GM12878 (cell line): Measurements from ENCODE around the gene DNAJA2. TPM values are rescaled to one million over a fixed set of nuclear protein-coding genes. Genes with fewer than 3 reads are reported as not detected.

Experiments used
- ATAC-seq: fragments of 200-7000 bp; cut with Tn5 transposase; 3 replicates; pipeline ENCODE4 v1.9.1; 2020; ENCODE audit warnings: mild to moderate bottlenecking, moderate library complexity
- BruUV-seq: library from RNA; stranded (reverse); fragments of 400-500 nt; replicated peaks from 2 replicates; lab custom pipeline; 2021; lab: Mats Ljungman, UMichigan
- CTCF ChIA-PET: fragments of 300-600 bp; sonication (Branson Sonifier 250); formaldehyde crosslinking; extraction: SDS; loops from one replicate; lab custom pipeline; 2021; ENCODE audit warnings: inconsistent platforms; lab: Yijun Ruan, JAX
- POLR2A ChIA-PET: fragments of 350-600 bp; formaldehyde crosslinking; extraction: SDS; loops from one replicate; lab custom pipeline; 2021; ENCODE audit warnings: inconsistent platforms; lab: Charles Lee
- RAD21 ChIA-PET: fragments of 300-600 bp; sonication (Branson Sonifier 250); formaldehyde crosslinking; loops from one replicate; lab custom pipeline; 2023; ENCODE audit warnings: antibody characterized with exemption; ENCODE audit not compliant: unreplicated experiment; lab: Charles Lee
- SMC1A ChIA-PET: fragments of 300-600 bp; sonication (Branson Sonifier 250); formaldehyde crosslinking; loops from one replicate; lab custom pipeline; 2023; ENCODE audit not compliant: unreplicated experiment, uncharacterized antibody; lab: Charles Lee
- DNase-seq: peaks from one replicate; pipeline ENCODE4 v3.0.0-alpha.2; 2011; ENCODE audit warnings: low read depth, low spot score
- FAIRE-seq: peaks from 3 replicates; lab custom pipeline; 2011; peaks lifted over from hg19 to GRCh38; lab: Jason Lieb, UNC
- H2AFZ ChIP-seq: 2 replicates; pipeline ENCODE4 v1.6.0; 2011; ENCODE audit warnings: low read depth, low read length, control low read depth; ENCODE audit not compliant: control insufficient read depth
- H3K27ac ChIP-seq: 2 replicates; pipeline ENCODE4 v1.5.1; 2011; ENCODE audit warnings: control low read depth; ENCODE audit not compliant: control insufficient read depth, insufficient read depth
- H3K27me3 ChIP-seq, 2 experiments: replicated peaks in 1 of 2; 2 replicates each; pipeline versions ENCODE4 v1.6.0 to v1.6.1; 2011; ENCODE audit warnings: low read length in 1 of 2; ENCODE audit not compliant: control insufficient read depth in 2 of 2, insufficient read depth in 2 of 2
- H3K36me3 ChIP-seq, 2 experiments: 2 replicates each; pipeline ENCODE4 v1.5.1; 2011; ENCODE audit warnings: low read length in 1 of 2; ENCODE audit not compliant: control insufficient read depth in 2 of 2, insufficient read depth in 2 of 2
- H3K4me1 ChIP-seq: 2 replicates; pipeline ENCODE4 v1.6.1; 2011; ENCODE audit warnings: mild to moderate bottlenecking, low read length, moderate library complexity, mixed read lengths; ENCODE audit not compliant: control insufficient read depth, insufficient read depth
- H3K4me2 ChIP-seq: 2 replicates; pipeline ENCODE4 v1.6.0; 2011; ENCODE audit warnings: control low read depth; ENCODE audit not compliant: control insufficient read depth, insufficient read depth
- H3K4me3 ChIP-seq: fragments of 200-600 bp; sonication (generic); 2 replicates; pipeline ENCODE4 v1.5.1; 2016
- H3K79me2 ChIP-seq: 2 replicates; pipeline ENCODE4 v1.6.0; 2011; ENCODE audit warnings: low read length; ENCODE audit not compliant: control insufficient read depth, insufficient read depth
- H3K9ac ChIP-seq: 2 replicates; pipeline ENCODE4 v1.8.0; 2011; ENCODE audit warnings: low read length, control low read depth, mixed read lengths; ENCODE audit not compliant: control insufficient read depth, insufficient read depth
- H3K9me3 ChIP-seq: replicated peaks from 3 replicates; pipeline ENCODE4 v1.5.1; 2011; ENCODE audit warnings: mild to moderate bottlenecking, low read length; ENCODE audit not compliant: control insufficient read depth, insufficient read depth
- H4K20me1 ChIP-seq: 2 replicates; pipeline ENCODE4 v1.6.0; 2011; ENCODE audit not compliant: control insufficient read depth, insufficient read depth
- BHLHE40 ChIP-seq, 2 experiments: fragments of 450-650 bp in 1 of 2; IDR thresholded peaks; 2 replicates each; pipeline ENCODE4 v1.6.1; 2011 to 2017; ENCODE audit warnings: low read depth in 2 of 2, borderline replicate concordance in 1 of 2, improper control_type of control experiment in 1 of 2, low read length in 1 of 2, mild to moderate bottlenecking in 1 of 2
- CBFB ChIP-seq: IDR thresholded peaks from 2 replicates; pipeline ENCODE4 v1.6.1; 2016; ENCODE audit warnings: antibody characterized with exemption, low read depth
- EGR1 ChIP-seq, 2 experiments: IDR thresholded peaks; 1 replicate in 1 of 2; 2 replicates in 1 of 2; pipeline ENCODE4 v1.6.1; 2011 to 2012; ENCODE audit warnings: low read depth in 2 of 2, low read length in 2 of 2, borderline replicate concordance in 1 of 2, mild to moderate bottlenecking in 1 of 2, moderate library complexity in 1 of 2
- IKZF1 ChIP-seq: fragments of 450-650 bp; conservative IDR thresholded peaks from 2 replicates; pipeline ENCODE4 v1.6.1; 2017; ENCODE audit warnings: antibody characterized with exemption, mild to moderate bottlenecking
- JUNB ChIP-seq: IDR thresholded peaks from 2 replicates; pipeline ENCODE4 v1.6.1; 2016; ENCODE audit warnings: antibody characterized with exemption, mild to moderate bottlenecking
- RUNX3 ChIP-seq: IDR thresholded peaks from 2 replicates; pipeline ENCODE4 v1.6.1; 2012; ENCODE audit warnings: low read length, inconsistent platforms
- SRF ChIP-seq, 2 experiments: IDR thresholded peaks; 2 replicates each; pipeline ENCODE4 v1.6.1; 2011; ENCODE audit warnings: low read depth in 2 of 2, low read length in 2 of 2, mild to moderate bottlenecking in 1 of 2, moderate library complexity in 1 of 2
- USF2 ChIP-seq: IDR thresholded peaks from 2 replicates; pipeline ENCODE4 v1.6.1; 2011; ENCODE audit warnings: low read depth, low read length, improper control_type of control experiment, borderline replicate concordance
- ZNF207 ChIP-seq: fragments of 450-650 bp; IDR thresholded peaks from 2 replicates; pipeline ENCODE4 v1.6.1; 2014; ENCODE audit warnings: antibody characterized with exemption, mild to moderate bottlenecking, borderline replicate concordance
- WGBS: methylation state at CpG from one replicate; pipeline ENCODE4 v1.1.6; 2016; ENCODE audit warnings: low lambda C conversion rate; ENCODE audit not compliant: insufficient replicate concordance, insufficient coverage; ENCODE audit errors: missing lambda C conversion rate; 5-methylcytosine and 5-hydroxymethylcytosine counted together
- in situ Hi-C: fragments of 300-500 bp; cut with MboI; formaldehyde crosslinking; loops from 9 replicates; pipeline ENCODE4 v1.14.3; 2018; ENCODE audit warnings: mixed read lengths
- intact Hi-C: fragments of 100-400 bp; cut with micrococcal nuclease; formaldehyde crosslinking; loops from one replicate; pipeline ENCODE4 v1.14.2; 2022; ENCODE audit not compliant: unreplicated experiment
- polyA plus RNA-seq, 11 experiments: library from polyadenylated mRNA; depleted of rRNA in 4 of 11; unstranded in 6 of 11; stranded (reverse) in 5 of 11; fragments of >200 nt; fragmentation: Nextera tagmentation in 4 of 11; fragmentation: Illumina TruSeq in 1 of 11; extraction: Ambion mirVana in 4 of 11; extraction: Trizol in 1 of 11; gene quantifications; 1 replicate in 1 of 11; 2 replicates in 10 of 11; pipeline versions ENCODE4 v1.2.1 to v1.2.3, GENCODE V29; 2011 to 2016; ENCODE audit warnings: inconsistent platforms in 2 of 11, missing spikeins in 2 of 11, low read depth in 1 of 11
- total RNA-seq, 4 experiments: library from RNA; depleted of rRNA in 3 of 4; stranded (reverse); fragments of >200 nt in 3 of 4; fragmentation: Illumina TruSeq in 1 of 4; extraction: Trizol in 1 of 4; gene quantifications; 2 replicates each; pipeline versions ENCODE4 v1.2.1 to v1.2.3, GENCODE V29; 2013 to 2021
- TF ChIP-seq, protein P1 (sequence below): fragments of 450-650 bp; IDR thresholded peaks from 2 replicates; pipeline ENCODE4 v1.6.1; 2016; ENCODE audit warnings: mild to moderate bottlenecking

The DNAJA2 gene
- total and polyA plus RNA-seq, 10 of the 15 experiments (the other 5 are each of a cell fraction or from before 2014, with no cell fraction given): 26.2 to 96.4 (median 58.1) TPM

- peak overlapping the region; percentile 11; the same call in 1 of the 2 replicates for H2AFZ ChIP-seq
- POLR2A ChIA-PET: interaction anchor here (0.6 kb wide), 3 partner anchors 191 to 637 kb away, joined by 3 to 4 read pairs (median 3); no protein-coding TSS in a partner anchor
- no TSS peak for BruUV-seq
- CTCF ChIA-PET: interaction anchor here (0.9 to 3.6 kb wide), 14 partner anchors 10 to 1215 kb away, joined by 3 to 23 read pairs (median 6); partner anchors contain the start of gene DNAJA2
- no peak overlapping the region for H3K9ac ChIP-seq
- WGBS: 16% methylated on average over 7 of the region's 7 CpGs
- H3K4me2 ChIP-seq: no peak overlapping the region
- SMC1A ChIA-PET: interaction anchor here (0.9 to 4.8 kb wide), 12 partner anchors 13 to 1217 kb away, joined by 3 to 19 read pairs (median 6); partner anchors contain the start of genes ITFG1, NETO2 and PHKB
- in situ Hi-C loops: no loop called here
- no peaks in the 10 kb centered on the region for H3K27me3 ChIP-seq
- no peak for FAIRE-seq
- RAD21 ChIA-PET: interaction anchor here (0.8 to 3.1 kb wide), 9 partner anchors 29 to 1215 kb away, joined by 3 to 14 read pairs (median 6); partner anchors contain the start of gene NETO2
- H3K36me3 ChIP-seq: no peaks in the 10 kb centered on the region; a peak in 1 of 4 replicates
- no peaks in the 10 kb centered on the region for H4K20me1 ChIP-seq
- ATAC-seq: peak; percentile 85
- no peaks in the 10 kb centered on the region for H3K79me2 ChIP-seq
- no peak overlapping the region for H3K27ac ChIP-seq
- TF ChIP-seq RUNX3 (peak; percentile 8; the same call in 1 of the 2 replicates), JUNB (peak; percentile 57), BHLHE40 (IDR thresholded peaks at IDR 0.05; ENCODE audit: borderline replicate concordance in 1 of 2, low read depth in 2 of 2, low read length in 1 of 2) (no peak), CBFB (no peak), EGR1 (IDR thresholded peaks at IDR 0.05; ENCODE audit: borderline replicate concordance in 1 of 2, low read depth in 2 of 2, low read length in 2 of 2) (no peak), IKZF1 (no peak), ZNF207 (no peak), SRF (IDR thresholded peaks at IDR 0.05; ENCODE audit: low read depth in 2 of 2, low read length in 2 of 2) (peak; percentile 72 to 95), USF2 (no peak)
- TF ChIP-seq, protein P1, sequence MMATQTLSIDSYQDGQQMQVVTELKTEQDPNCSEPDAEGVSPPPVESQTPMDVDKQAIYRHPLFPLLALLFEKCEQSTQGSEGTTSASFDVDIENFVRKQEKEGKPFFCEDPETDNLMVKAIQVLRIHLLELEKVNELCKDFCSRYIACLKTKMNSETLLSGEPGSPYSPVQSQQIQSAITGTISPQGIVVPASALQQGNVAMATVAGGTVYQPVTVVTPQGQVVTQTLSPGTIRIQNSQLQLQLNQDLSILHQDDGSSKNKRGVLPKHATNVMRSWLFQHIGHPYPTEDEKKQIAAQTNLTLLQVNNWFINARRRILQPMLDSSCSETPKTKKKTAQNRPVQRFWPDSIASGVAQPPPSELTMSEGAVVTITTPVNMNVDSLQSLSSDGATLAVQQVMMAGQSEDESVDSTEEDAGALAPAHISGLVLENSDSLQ: 0 out of 2 replicates have a peak, but pooled peaks have one; percentile 14
- H3K4me3 ChIP-seq: no peak overlapping the region
- no peaks in the 10 kb centered on the region for H3K9me3 ChIP-seq
- intact Hi-C loops: loop anchor here (1.0 to 10.0 kb wide), 3 partner anchors 67 to 1105 kb away; no protein-coding TSS in a partner anchor
- DNase-seq: no peak
- H3K4me1 ChIP-seq: peaks cover 5% of the 10 kb centered on the region; the same call in 1 of the 2 replicates
Observed at GRCh38 chr16:46949241-46949892, 24.1 kb downstream of the DNAJA2 start.
